HG03457 (cell line): ENCODE results near the gene LMX1B.
"Not testable (repeated sequence)": the region's sequence is repeated elsewhere in the genome, so short reads cannot be mapped to it uniquely, and the experiment has no call there.

Source experiments
- ATAC-seq: cut with Tn5 transposase; IDR thresholded peaks from one replicate; pipeline ENCODE4 v1.9.1; 2021; ENCODE audit warnings: moderate number of reproducible peaks; ENCODE audit not compliant: unreplicated experiment

The LMX1B gene

GRCh38 chr9:126704892-126705766, 91.4 kb downstream of the LMX1B start:
- no peak for ATAC-seq

DNA sequence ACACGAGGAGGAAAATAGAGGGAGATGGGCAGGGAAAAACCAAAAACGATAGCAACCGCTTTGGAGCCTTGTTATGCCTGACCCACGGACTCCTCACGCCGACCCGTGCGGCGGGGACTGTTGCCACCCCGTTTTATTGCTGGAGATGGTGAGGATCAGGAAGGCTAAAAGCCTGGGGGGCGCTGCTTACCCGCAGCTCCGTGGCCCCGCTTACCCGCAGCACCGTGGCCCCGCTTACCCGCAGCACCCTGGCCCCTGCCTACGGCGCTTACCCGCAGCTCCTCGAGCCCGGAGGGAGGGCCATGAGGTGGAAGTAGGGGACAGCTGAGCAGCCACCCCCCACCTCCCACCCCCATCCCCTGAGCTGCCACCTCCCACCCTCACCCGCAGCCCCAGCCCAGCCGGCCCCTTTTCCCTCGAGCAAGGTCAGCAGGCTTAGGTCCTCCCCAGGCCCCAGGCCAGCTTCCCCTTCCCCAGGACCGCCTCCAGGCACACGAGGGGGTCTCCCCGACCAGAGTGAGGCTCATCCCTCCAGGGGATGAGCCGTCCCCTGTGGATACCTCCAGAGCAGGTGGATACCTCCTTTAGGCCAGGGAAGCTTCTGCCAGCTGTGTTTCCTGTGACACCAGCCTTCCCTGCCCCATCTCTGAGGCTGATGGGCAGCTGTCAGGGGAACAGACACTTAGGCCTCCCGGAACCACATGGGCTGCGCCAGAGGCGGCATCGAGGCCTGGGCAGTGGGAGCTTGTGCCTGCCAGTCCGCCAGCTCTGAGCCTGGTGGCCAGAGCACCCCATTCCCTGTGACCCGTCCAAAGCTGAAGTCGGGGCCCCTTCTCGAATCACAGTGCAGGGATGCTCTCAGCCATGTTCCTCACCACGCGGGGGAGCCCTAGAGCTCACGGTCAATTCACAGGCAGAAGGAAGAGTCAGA, 92.3 kb downstream of the LMX1B start:
- no peak for ATAC-seq

DNA sequence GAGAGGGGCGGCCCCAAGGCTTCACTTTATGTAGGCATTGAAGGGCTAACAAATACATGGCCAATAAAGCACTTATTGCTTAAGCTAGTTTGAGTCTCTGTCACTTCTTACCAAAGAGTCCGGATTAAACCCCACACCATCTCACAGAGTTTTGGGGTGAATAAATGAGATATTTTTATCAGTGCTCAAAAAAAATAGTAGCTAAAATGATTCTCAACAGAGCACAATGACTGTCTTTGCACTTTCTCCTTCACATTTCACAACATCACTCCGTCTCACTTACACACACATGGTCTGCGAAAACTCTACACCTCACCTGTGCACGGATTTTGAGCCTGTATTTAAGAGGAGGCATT, 92.9 kb downstream of the LMX1B start:
- no peak for ATAC-seq

DNA sequence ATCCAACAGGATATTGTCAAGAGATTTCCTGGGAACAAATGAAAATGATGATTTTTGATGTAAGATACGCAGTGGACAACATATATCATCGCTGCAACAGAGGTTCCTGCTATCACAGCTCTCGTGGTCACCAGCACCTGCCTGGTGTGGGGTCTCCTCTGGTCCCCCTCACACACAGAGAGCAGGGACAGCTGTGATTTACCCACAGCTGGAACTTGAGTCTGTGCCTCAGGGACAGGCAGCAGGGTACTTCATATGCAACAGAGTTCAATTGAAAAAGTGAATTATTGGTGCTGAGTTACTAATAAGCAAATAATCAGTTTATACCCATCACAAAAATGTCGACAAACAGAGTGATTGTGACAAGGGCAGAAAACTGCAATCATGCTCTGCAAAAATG, 93.4 kb downstream of the LMX1B start:
- ATAC-seq: no peak

DNA sequence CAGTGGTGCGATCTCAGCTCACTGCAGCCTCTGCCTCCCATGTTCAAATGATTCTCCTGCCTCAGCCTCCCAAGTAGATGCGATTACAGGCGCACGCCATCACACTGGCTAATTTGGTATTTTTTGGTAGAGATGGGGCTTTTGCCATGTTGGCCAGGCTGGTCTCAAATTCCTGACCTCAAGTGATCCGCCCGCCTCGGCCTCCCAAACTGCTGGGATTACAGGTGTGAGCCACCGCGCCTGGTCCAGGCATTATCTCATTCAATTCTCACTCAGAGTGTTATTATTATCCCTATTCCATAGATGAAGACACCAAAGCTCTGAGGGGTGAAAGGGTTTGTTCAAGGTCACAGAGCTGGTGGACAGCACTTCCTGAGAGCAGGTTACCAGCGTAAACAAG, 94.0 kb downstream of the LMX1B start:
- ATAC-seq: not testable (repeated sequence)

DNA sequence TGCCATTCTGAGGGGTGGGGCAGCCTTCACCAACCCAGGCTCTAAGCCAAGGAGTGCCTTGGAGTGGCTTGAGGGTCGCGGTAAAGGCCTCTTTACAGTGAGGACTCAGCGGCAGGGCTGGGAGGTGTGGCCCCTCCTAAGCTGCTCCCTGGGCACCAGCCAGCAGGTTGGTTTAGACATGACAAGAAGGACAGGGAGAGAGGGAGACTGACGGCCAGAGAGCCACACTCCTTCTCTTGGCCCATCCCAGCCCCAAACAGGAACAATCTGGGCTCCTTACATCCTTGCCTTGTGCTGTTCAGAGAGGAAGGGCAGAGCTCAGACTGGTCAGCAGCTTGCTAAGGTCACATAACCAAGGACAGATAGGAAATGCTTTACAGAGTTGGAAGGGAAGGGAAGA, 94.5 kb downstream of the LMX1B start:
- ATAC-seq: no peak

GRCh38 chr9:126709241-126709640, 95.5 kb downstream of the LMX1B start:
- no peak for ATAC-seq

GRCh38 chr9:126715382-126715781, 101.7 kb downstream of the LMX1B start:
- ATAC-seq: no peak

- ATAC-seq: not testable (repeated sequence)
Observed at GRCh38 chr9:126717441-126717840, 103.7 kb downstream of the LMX1B start.

GRCh38 chr9:126719618-126720031, 105.9 kb downstream of the LMX1B start:
- ATAC-seq: peak; percentile 45

DNA sequence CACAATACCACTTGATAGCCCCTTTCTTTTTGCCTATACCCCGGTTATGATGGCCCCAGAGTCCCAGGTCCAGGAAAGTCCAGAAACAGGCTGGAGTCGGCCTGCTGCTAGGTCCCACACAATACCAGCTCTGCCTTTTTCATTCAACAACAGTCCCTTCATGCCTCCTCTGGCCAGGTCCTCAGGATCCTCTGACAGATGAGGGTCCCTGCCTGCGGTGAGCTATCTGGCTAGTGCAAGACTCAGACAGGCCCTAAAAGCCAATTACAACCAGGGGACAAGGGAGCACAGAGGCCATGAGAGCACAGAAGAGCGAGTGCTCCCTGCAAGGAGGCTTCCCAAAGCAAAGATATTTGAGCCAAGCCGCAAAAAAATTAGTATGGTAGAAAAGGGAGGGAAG, 106.3 kb downstream of the LMX1B start:
- ATAC-seq: no peak

- no peak for ATAC-seq
Observed at GRCh38 chr9:126720661-126721563, 107.2 kb downstream of the LMX1B start.

- no peak for ATAC-seq
Observed at GRCh38 chr9:126721564-126721981, 107.8 kb downstream of the LMX1B start.

DNA sequence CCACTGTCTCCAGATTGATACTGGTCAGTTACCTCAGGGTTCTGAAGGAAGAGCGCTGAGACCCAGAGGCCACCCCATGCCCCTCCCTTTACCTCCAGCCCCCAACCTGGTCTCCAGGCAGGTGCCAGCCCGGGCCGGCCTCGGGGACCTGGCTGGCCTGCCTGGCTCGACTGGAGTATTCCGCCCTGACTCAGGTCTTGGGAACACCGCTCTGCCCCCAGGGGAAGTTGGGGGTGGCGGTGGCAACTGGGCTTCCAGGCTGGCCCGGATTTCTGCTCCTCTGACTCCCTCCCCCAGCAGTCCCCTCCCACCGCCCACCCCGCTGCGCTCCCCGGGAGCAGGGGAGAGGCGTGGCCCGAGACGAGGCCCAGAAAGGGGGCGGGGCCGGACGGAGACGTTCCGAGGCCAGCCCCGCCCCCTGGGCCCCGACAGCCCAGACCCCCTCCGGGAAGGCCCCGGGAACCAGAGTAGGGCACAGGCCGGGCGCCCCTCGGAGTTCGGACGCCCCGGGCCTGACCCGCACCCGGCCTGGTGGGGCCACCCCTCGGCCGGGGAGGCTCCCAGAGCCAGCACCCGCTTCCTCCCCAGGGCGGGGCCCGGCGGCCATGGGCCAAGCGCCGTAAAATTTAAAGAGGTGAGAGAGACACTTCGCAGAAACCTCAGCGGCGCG, 108.7 kb downstream of the LMX1B start:
- ATAC-seq: peak; percentile 40

GRCh38 chr9:126722922-126723806, 109.4 kb downstream of the LMX1B start:
- ATAC-seq: no peak

DNA sequence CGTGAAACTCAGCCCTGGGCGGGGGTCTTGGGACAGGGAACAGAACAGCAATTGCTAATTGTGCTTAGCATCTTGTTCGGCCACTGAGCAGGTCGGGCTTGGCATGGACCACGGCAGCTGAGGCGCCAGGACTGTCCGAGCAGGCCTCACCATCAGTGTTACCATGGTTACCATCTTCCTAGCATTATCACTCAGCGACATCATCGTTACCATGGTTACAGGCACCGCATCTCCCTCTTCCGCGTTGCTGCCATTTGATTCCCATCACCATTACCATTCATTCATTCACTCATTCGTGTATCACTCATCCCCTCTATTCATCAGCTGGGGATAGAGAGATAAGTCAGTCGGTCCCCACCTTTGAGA, 110.1 kb downstream of the LMX1B start:
- ATAC-seq: no peak

- ATAC-seq: no peak
Observed at GRCh38 chr9:126724226-126724625, 110.5 kb downstream of the LMX1B start.

DNA sequence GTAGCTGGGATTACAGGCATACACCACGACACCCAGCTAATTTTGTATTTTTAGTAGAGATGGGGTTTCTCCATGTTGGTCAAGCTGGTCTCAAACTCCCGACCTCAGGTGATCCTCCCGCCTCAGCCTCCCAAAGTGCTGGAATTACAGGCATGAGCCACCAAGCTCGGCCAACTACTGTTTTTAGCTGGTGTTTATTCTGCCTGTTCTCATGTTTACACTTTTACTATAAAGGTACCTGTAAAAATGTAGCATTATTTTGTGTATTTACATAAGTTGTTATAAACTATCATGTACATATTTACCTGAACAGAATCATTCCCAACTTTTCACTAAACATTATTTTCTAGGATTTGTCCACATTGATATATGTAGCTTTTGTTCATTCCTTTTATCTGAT, 111.8 kb downstream of the LMX1B start:
- ATAC-seq: not testable (repeated sequence)

DNA sequence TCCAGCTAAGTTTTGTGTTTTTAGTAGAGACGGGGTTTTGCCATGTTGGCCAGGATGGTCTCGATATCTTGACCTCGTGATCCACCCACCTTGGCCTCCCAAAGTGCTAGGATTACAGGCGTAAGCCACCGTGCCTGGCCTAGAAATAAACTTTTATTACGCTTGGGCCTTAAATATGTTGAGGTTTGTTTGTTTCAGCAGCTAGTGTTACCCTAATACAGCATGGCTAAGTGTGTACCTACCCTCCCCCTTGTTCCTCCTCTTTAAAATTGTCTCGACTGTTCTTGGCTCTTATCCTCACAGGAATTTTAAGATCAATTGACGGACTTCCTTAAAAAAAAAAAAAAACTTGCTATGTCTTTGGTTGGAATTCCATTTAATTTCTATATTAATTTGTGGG, 114.5 kb downstream of the LMX1B start:
- ATAC-seq: not testable (repeated sequence)
